ENCODE results near the gene ZNF578. TPM values are rescaled to one million over a fixed set of nuclear protein-coding genes. Genes with fewer than 3 reads are reported as not detected.
"Not testable (repeated sequence)": the region's sequence is repeated elsewhere in the genome, so short reads cannot be mapped to it uniquely, and the experiment has no call there.

ZNF578 gene
- total RNA-seq, 1 donor from 2014 or later, result 1.6 TPM

DNA sequence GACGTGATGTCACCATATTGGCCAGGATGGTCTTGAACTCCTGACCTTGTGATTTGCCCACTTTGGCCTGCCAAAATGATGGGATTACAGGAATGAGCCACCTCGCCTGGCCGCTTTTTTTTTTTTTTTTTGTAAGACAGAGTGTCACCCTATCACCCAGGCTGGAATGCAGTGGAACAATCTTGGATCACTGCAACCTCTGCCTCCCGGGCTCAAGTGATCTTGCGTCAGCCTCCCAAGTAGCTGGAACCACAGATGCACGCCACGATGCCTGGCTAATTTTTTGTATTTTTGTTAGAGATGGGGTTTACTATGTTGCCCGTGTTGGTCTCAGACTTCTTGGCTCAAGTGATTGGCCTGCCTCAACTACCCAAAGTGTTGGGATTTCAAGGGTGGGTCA lies 45.2 kb downstream of the ZNF578 start:
- no peak for DNase-seq (ENCODE audit: missing footprints)
- no peak for ATAC-seq
- intact Hi-C loops (cut with DNase I), result no loop called here

GRCh38 chr19:52500474-52500873 lies 47.1 kb downstream of the ZNF578 start:
- intact Hi-C loops (cut with DNase I); ATAC-seq; DNase-seq (ENCODE audit: missing footprints): not testable (repeated sequence)

DNA sequence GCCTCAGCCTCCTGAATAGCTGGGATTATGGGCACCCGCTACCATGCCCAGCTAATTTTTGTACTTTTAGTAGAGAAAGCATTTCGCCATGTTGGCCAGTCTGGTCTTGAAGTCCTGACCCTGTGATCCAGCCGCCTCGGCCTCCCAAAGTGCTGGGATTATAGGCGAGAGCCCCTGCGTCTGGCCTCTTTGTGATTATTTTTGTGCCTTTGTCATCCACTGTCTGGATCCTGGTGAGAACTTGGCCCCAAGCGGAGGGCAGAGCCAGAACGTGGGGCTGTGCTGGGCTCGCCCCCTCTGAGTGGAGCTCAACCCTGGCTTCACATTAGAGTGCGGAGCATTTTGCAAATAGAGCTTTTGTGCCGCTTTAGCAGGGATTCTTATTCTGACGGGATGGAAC lies 47.6 kb downstream of the ZNF578 start:
- DNase-seq (ENCODE audit: missing footprints); intact Hi-C loops (cut with DNase I); ATAC-seq: not testable (repeated sequence)

DNA sequence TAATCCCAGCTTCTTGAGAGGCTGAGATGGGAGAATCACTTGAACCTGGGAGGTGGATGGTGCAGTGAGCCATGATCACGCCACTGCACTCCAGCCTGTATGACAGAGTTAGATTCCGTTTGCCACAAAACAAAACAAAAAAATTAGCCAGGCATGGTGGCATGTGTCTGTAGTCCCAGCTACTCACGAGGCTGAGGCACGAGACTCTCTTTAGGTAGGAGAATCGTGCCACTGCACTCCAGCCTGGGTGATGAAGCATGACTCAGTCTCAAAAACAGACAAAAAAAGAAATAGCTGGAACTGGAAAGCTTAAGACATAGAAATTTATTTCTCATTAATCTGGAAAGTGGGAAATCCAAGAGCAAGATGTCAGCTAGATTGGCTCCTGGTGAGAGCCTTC lies 53.9 kb downstream of the ZNF578 start:
- intact Hi-C loops (cut with DNase I), result no loop called here
- ATAC-seq, result no peak
- DNase-seq (ENCODE audit: missing footprints), result no peak

GRCh38 chr19:52516191-52516590 lies 62.8 kb downstream of the ZNF578 start:
- ATAC-seq (no peak), DNase-seq (ENCODE audit: missing footprints) (no peak)
- intact Hi-C loops (cut with DNase I), result no loop called here

DNA sequence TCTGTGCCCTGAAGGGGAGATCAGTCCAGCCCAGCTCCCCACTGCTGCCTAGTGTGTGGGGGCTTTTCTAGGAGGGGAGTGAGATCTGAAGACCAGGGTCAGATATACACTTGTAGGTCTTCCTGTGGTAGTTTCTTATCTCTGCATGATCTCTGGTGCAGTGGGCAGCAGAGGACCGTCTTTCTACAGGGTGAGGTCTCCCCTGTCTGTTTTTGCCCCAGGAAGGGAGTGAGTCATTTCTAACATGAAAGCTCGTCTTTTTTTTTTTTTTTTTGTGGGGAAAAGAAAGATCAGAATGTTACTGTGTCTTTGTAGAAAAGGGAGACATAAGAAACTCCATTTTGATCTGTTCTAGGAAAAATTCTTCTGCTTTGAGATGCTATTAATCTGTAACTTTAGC lies 65.3 kb downstream of the ZNF578 start:
- ATAC-seq (no peak), DNase-seq (ENCODE audit: missing footprints) (no peak)
- intact Hi-C loops (cut with DNase I), result no loop called here

GRCh38 chr19:52519175-52519574 lies 65.8 kb downstream of the ZNF578 start:
- DNase-seq (ENCODE audit: missing footprints); intact Hi-C loops (cut with DNase I); ATAC-seq: not testable (repeated sequence)

- DNase-seq (ENCODE audit: missing footprints), result no peak
- intact Hi-C loops (cut with DNase I), result no loop called here
- no peak for ATAC-seq
Observed at GRCh38 chr19:52520013-52520412, 66.7 kb downstream of the ZNF578 start.

GRCh38 chr19:52522551-52522950 lies 69.2 kb downstream of the ZNF578 start:
- DNase-seq (ENCODE audit: missing footprints) (no peak), ATAC-seq (no peak)
- intact Hi-C loops (cut with DNase I), result no loop called here

GRCh38 chr19:52524086-52524485 lies 70.7 kb downstream of the ZNF578 start:
- intact Hi-C loops (cut with DNase I), result no loop called here
- ATAC-seq, result no peak
- DNase-seq (ENCODE audit: missing footprints), result no peak

DNA sequence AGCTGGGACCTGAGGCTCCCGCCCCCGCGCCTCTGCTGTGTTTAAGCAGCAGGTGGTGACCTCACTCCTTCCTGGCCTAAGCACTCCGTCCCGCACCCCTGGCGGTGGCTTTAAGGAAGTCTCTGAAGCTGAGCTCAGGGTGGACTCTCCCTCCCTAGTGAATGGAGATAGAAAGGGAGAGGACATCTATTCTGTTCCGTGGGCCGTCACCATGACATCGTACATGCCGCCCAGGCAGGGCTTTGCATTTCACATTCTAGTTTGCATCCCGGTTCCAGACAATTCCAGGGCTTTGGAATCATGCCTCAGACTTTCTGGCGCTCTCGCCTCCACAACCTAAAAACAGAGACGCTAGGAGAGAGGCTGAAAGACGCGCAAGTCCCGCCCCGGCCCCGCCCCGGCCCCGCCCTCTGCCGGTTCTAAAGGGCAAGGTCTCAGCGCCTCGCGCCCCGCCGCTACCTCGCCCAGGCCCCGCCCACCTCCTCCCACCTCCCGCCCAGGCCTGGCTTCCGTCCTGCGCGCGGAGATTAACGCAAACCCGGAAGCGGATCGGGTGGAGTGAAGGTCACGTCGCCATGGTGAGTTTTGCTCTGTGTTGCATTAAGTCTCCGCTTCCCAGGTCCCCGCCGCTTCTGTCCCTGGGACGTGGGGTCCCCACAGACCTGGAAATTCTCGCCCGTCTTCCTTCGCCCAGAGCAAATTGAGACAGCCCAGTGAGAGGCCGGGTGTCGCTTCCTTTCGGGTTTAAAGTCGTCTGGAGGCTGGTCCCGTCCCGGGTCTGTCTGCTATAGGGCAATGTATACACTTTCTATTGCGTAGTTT lies 74.0 kb downstream of the ZNF578 start, which contains the start of gene ZNF808:
ZNF808 (plus strand) TSS at position 535 of the 822 bp plus-strand sequence. CDS start 15,617 bp downstream, outside the sequence.
- ATAC-seq, result peak; percentile 98
- intact Hi-C loops (cut with DNase I), result loop anchor here (1.0 to 5.0 kb wide), 2 partner anchors 43 to 210 kb away; partner anchors contain the start of genes ZNF611 and ZNF701
- peak; percentile 99 for DNase-seq (ENCODE audit: missing footprints)

GRCh38 chr19:52527956-52528351 lies 74.6 kb downstream of the ZNF578 start:
- DNase-seq (ENCODE audit: missing footprints) (no peak), ATAC-seq (peak; percentile 24)
- intact Hi-C loops (cut with DNase I), result loop anchor here (1.0 to 5.0 kb wide), 2 partner anchors 42 to 209 kb away; partner anchors contain the start of genes ZNF611 and ZNF701

- intact Hi-C loops (cut with DNase I), result no loop called here
- DNase-seq (ENCODE audit: missing footprints) (no peak), ATAC-seq (no peak)
Observed at GRCh38 chr19:52532480-52532879, 79.1 kb downstream of the ZNF578 start.

- ATAC-seq (peak; percentile 26), DNase-seq (ENCODE audit: missing footprints) (no peak)
- intact Hi-C loops (cut with DNase I), result no loop called here
Observed at GRCh38 chr19:52533901-52534300, 80.5 kb downstream of the ZNF578 start.

DNA sequence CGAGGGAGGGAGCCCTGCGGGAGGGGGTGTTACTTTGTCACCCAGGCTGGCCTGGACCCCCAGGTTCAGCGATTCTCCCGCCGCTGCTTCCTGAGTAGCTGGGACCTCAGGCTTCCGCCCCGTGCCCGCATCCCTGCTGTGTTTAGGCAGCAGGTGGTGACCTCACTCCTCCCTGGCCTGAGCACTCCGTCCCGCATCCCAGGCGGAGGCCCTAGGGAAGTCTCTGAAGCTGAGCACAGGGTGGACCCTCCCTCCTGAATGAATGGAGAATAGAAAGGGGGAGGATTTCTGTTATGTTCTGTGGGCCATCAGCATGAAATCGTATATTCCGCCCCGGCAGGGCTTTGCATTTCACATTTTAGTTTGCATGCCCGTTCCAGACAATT lies 82.0 kb downstream of the ZNF578 start:
- intact Hi-C loops (cut with DNase I); ATAC-seq: not testable (repeated sequence)
- peak; percentile 59 for DNase-seq (ENCODE audit: missing footprints)

DNA sequence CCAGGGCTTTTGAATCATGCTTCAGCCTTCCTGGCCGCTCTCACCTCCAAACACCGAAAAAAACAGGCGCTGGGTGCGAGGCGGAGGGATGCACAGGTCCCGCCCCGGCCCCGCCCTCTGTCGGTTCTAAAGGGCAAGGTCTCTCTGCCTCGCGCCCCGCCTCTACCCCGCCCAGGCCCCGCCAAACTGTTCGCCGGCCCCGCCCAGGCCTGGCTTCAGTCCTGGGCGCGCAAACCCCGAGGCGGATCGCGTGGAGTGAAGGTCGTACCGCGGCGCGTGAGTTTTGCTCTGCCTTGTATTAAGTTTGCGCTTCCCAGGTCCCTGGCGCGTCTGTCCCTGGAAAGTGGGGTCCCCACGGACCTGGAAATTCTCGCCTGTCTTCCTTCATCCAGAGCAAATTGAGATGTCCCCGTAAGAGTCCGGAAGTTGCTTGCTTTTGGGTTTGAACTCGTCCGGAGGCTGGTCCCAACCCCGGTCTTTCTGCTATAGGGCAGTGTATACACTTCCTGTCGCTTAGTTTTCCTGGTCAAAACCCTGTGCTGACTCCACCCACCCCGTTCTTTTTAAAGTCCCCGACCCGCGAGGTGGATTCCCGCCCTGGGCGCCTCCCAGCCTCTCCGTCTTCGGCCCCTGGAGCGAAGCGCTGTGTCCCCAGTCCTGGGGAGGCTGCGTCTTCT lies 82.6 kb downstream of the ZNF578 start:
- ATAC-seq, result peak; percentile 98
- peak; percentile 97 for DNase-seq (ENCODE audit: missing footprints)
- intact Hi-C loops (cut with DNase I), result loop anchor here (2.0 kb wide), 1 partner anchor 43 kb away; no protein-coding TSS in a partner anchor

GRCh38 chr19:52536448-52536800 lies 83.1 kb downstream of the ZNF578 start:
- ATAC-seq, result peak; percentile 23
- DNase-seq (ENCODE audit: missing footprints), result no peak
- intact Hi-C loops (cut with DNase I), result loop anchor here (2.0 kb wide), 1 partner anchor 44 kb away; no protein-coding TSS in a partner anchor

- intact Hi-C loops (cut with DNase I); ATAC-seq; DNase-seq (ENCODE audit: missing footprints): not testable (repeated sequence)
Observed at GRCh38 chr19:52538815-52539214, 85.5 kb downstream of the ZNF578 start.

GRCh38 chr19:52541176-52541575 lies 87.8 kb downstream of the ZNF578 start:
- DNase-seq (ENCODE audit: missing footprints); ATAC-seq; intact Hi-C loops (cut with DNase I): not testable (repeated sequence)

- intact Hi-C loops (cut with DNase I), result no loop called here
- DNase-seq (ENCODE audit: missing footprints) (no peak), ATAC-seq (no peak)
Observed at GRCh38 chr19:52541608-52542007, 88.3 kb downstream of the ZNF578 start.
